NT2/D1 (cell line): ENCODE measurements around the gene ACER1.
"Not testable (repeated sequence)": the region's sequence is repeated elsewhere in the genome, so short reads cannot be mapped to it uniquely, and the experiment has no call there.

ENCODE experiments used
- DNase-seq: peaks from one replicate; pipeline ENCODE4 v3.0.0-alpha.2; 2011; ENCODE audit warnings: low read depth, low spot score
- H3K27me3 ChIP-seq: 2 replicates; pipeline ENCODE4 v1.6.0; 2011; ENCODE audit warnings: mild to moderate bottlenecking; ENCODE audit not compliant: insufficient read length, insufficient read depth
- H3K36me3 ChIP-seq: 2 replicates; pipeline ENCODE4 v1.6.1; 2011; ENCODE audit warnings: mild to moderate bottlenecking, low read length, mixed read lengths; ENCODE audit not compliant: insufficient read depth, insufficient read length
- H3K4me1 ChIP-seq: 2 replicates; pipeline ENCODE4 v1.5.1; 2011; ENCODE audit not compliant: insufficient read depth, insufficient read length
- H3K4me3 ChIP-seq: 2 replicates; pipeline ENCODE4 v1.5.1; 2011; ENCODE audit warnings: low read depth; ENCODE audit not compliant: insufficient read length
- H3K9ac ChIP-seq: 2 replicates; pipeline ENCODE4 v1.6.0; 2011; ENCODE audit warnings: low read depth; ENCODE audit not compliant: insufficient read length
- H3K9me3 ChIP-seq: 2 replicates; pipeline ENCODE4 v1.5.1; 2011; ENCODE audit warnings: mild to moderate bottlenecking, low read length; ENCODE audit not compliant: insufficient read depth
- SUZ12 ChIP-seq: IDR thresholded peaks from 2 replicates; pipeline ENCODE4 v1.6.1; 2011; ENCODE audit not compliant: insufficient read length, insufficient read depth; ENCODE audit errors: extremely low read depth
- YY1 ChIP-seq: IDR thresholded peaks from 2 replicates; pipeline ENCODE4 v1.6.1; 2011; ENCODE audit not compliant: insufficient read length, insufficient read depth
- ZNF274 ChIP-seq: IDR thresholded peaks from 2 replicates; pipeline ENCODE4 v1.6.1; 2011; ENCODE audit warnings: mild to moderate bottlenecking, low read depth, low read length

The ACER1 gene

DNA sequence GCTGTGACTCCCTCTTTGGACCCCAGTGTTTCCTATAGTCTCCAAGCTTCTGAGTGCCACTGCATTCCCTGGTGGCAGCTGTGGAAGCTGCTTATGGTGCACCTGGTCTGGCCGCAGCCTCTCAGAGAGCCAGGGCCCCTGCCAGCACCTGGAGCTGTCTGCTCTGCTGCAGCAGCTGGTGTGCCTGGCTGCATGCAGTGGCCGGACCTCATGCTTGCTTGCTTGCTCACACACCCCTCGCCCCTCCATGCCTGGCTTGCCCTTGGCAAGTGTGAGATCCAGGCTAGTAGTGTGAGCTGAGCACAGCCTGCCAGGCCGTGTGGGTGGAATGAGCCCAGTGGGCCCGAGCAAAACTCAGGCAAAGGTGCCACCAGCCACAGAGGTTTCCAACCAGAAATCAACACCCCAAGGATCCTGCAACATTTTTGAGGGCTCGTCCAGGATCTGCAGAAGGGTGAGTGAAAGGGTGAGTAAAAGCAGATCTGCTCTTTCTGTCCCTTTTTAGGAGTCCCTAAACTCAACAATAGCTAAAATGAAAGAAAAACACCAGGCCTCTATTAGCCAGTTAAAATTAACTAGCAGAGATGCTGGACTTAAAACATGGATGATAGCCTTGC lies 46.0 kb downstream of the ACER1 start:
- H3K4me1 ChIP-seq = no peaks in the 10 kb centered on the region
- no peaks in the 10 kb centered on the region for H3K27me3 ChIP-seq
- no peak for DNase-seq
- no peak overlapping the region for H3K4me3 ChIP-seq
- H3K36me3 ChIP-seq = no peaks in the 10 kb centered on the region
- TF ChIP-seq ZNF274 (no peak), SUZ12 (no peak), YY1 (no peak)
- H3K9ac ChIP-seq = no peak overlapping the region
- H3K9me3 ChIP-seq = peaks cover 63% of the 10 kb centered on the region

DNA sequence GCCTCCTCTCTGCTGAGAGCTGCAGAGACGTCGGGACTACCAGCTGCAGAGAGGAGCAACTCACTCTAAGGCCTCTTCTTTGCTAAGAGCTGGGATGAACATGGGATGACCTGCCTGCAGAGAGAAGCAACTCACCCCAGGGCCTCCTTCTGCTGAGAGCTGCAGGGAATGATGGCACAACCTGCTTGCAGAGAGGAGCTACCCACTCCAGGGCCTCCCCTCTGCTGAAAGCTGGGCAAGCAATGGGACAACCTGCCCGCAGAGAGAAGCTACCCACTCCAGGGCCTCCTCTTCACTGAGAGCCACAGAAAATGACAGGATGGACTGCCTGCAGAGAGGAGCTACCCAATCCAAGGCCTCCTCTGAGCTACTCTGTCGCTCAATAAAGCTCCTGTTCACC lies 46.7 kb downstream of the ACER1 start:
- Histone ChIP-seq H3K4me1 (no peaks in the 10 kb centered on the region), H3K36me3 (no peaks in the 10 kb centered on the region), H3K9me3 (peaks cover 56% of the 10 kb centered on the region), H3K9ac (no peak overlapping the region), H3K4me3 (no peak overlapping the region), H3K27me3 (no peaks in the 10 kb centered on the region)
- no peak for DNase-seq
- no peak for TF ChIP-seq YY1
- no peak for TF ChIP-seq SUZ12
- no peak for TF ChIP-seq ZNF274

DNA sequence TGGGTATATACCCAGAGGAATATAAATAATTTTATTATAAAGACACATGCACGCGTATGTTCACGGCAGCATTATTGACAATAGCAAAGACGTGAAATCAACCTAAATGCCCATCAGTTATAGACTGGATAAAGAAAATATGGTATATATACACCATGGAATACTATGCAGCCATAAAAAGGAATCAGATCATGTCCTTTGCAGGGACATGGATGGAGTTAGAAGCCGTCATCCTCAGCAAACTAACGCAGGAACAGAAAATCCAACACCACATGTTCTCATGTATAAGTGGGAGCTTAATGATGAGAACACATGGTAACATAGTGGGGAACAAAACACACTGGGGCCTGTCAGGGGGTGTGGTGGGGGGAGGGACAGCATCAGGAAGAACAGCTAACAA lies 51.0 kb downstream of the ACER1 start:
- Histone ChIP-seq H3K9me3 (peaks cover 20% of the 10 kb centered on the region), H3K36me3 (peaks cover 13% of the 10 kb centered on the region)
- not testable (repeated sequence) for H3K4me1 ChIP-seq, H3K4me3 ChIP-seq, H3K9ac ChIP-seq, DNase-seq, H3K27me3 ChIP-seq

DNA sequence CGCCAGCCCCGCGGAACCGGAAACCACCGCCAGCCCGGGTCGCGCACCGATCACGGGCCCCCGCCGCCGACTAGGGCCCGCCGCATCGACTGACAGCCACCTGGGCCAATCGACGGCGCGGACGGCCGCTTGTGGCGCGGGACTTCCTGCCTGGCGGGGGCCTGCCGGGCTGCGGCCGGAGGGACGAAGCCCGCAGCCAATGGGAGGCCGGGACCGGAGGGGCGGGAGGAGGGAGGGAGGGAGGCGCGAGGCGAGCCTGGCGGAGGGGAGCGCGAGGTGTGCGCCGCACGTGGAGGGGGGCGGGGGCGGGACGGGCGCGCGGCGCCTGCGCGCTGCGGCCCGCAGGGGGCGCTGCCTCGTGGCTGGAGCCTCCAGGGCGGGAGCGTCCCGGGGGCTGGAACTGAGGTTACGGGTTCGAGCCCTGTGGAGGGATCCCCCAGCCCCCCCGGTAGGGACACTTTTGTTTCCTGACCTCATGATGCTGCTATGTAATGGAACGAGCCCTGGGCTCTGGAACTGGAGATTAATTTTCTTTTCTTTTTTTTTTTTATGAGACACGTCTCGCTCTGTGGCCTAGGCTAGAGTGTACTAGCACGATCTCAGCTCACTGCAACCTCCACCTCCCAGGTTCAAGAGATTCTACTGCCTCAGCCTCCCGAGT lies 53.4 kb downstream of the ACER1 start, which contains the start of gene MLLT1:
Gene MLLT1, minus strand, starts transcription at position 45 of the 661 bp plus-strand sequence. CDS start 191 bp downstream, outside the sequence.
- Histone ChIP-seq H3K9me3 (no peaks in the 10 kb centered on the region), H3K4me3 (peak within 1 kb of the TSS; percentile 92), H3K27me3 (no peaks in the 10 kb centered on the region), H3K4me1 (peaks cover 26% of the 10 kb centered on the region), H3K9ac (peak within 1 kb of the TSS; percentile 95), H3K36me3 (peaks cover 36% of the 10 kb centered on the region)
- TF ChIP-seq ZNF274 = no peak
- no peak for TF ChIP-seq SUZ12
- TF ChIP-seq YY1 = no peak
- DNase-seq = peak; percentile 95

DNA sequence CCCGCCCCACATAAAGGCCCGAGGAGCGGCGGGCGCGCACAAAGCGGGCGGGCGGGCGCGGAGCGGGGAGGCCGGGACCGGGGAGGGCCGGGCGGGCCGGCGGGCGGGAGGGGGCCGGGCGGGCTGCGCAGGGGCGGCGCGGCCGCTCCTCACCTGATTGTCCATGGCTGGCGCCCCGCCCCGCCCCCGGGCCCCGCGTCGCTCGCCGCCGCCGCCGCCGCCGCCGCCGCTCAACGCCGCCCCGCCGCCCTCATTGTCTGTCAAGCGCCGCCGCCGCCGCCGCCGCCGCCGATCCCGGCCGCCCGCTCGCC lies 53.8 kb downstream of the ACER1 start:
- Histone ChIP-seq H3K4me3 (peak overlapping the region; percentile 92), H3K9me3 (no peaks in the 10 kb centered on the region), H3K36me3 (peaks cover 41% of the 10 kb centered on the region), H3K9ac (peak overlapping the region; percentile 95), H3K4me1 (peaks cover 28% of the 10 kb centered on the region), H3K27me3 (no peaks in the 10 kb centered on the region)
- TF ChIP-seq ZNF274 (no peak), YY1 (no peak)
- no peak for DNase-seq

DNA sequence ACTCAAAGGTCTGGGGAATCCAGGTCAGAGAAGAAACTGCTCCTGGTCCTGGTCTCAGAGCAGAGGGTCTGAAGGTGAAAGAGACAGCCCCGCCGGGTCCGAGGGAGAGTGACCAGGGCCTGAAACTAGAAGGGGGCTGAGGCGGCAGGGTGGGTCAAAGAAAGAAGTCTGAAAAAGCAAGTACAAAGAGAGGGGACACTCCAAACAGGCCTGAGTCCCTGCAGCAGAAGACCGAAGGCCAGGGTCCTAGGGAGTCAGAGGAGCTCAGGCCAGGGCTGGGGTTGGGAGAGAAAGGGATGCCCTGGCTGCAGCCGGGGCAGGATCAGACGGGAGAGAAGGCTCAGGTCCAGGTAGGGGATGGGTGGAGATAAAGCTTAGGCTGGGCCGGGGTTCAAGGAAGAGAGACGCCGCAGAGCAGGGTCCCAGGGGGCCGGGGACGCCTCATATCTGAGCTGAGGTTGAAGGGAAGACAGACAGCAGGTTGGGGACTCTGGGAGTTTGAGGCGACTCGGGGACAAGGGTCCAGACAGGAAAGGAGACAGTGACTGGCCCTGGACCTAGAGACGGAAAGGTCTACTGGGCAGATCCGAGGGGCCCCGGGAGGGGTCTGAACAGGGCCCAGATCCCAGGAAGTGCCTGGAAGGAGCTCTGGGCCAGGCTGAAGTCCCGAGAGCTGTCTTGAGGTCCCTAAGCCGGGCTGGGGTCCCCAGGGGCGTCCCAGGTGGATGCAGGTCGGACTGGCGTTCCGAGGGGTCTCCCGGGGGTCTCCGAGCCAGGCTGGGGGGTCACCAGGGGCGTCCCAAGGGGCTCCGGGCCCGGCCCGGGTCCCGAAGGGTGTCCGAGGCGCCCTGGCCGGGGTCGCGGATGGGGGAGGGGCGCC lies 54.4 kb downstream of the ACER1 start:
- peaks cover 44% of the 10 kb centered on the region for H3K36me3 ChIP-seq
- peak overlapping the region; percentile 95 for H3K9ac ChIP-seq
- H3K27me3 ChIP-seq = no peaks in the 10 kb centered on the region
- peaks cover 34% of the 10 kb centered on the region for H3K4me1 ChIP-seq
- no peak for DNase-seq
- no peaks in the 10 kb centered on the region for H3K9me3 ChIP-seq
- TF ChIP-seq YY1 = no peak
- no peak for TF ChIP-seq SUZ12
- TF ChIP-seq ZNF274 = no peak
- peak overlapping the region; percentile 92 for H3K4me3 ChIP-seq

DNA sequence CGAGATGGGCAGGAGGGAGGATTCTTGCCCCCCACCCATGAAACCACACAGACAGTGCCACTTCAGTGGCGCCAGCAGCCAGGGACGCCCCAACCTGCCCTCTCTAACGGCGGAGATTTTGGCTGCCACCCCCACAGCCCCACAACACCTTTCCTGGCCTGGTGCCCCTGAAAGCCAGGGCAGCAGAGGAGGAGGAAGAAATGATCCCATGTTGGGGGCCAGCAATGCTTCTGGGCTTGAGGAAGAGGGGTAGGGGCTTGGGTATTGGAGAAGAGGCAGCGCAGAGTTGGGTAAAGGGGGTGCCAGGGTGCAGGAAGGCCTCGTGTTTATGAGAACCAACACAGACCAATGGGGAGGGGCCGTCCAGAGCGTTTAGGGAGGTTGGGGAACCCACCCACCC lies 55.4 kb downstream of the ACER1 start:
- H3K27me3 ChIP-seq = no peaks in the 10 kb centered on the region
- peak overlapping the region; percentile 12 for H3K9ac ChIP-seq
- H3K4me1 ChIP-seq = peaks cover 39% of the 10 kb centered on the region

More for the DNA sequence above, 55.4 kb downstream of the ACER1 start:
- TF ChIP-seq YY1 (no peak), ZNF274 (no peak), SUZ12 (no peak)
- DNase-seq = no peak
- H3K4me3 ChIP-seq = peak overlapping the region; percentile 4
- H3K36me3 ChIP-seq = peaks cover 49% of the 10 kb centered on the region
- H3K9me3 ChIP-seq = no peaks in the 10 kb centered on the region
